ENCODE data around the gene HSF5. TPM values are rescaled to one million over a fixed set of nuclear protein-coding genes. Genes with fewer than 3 reads are reported as not detected.

The HSF5 gene
- total RNA-seq, 1 experiment from 2014 or later: not detected

DNA sequence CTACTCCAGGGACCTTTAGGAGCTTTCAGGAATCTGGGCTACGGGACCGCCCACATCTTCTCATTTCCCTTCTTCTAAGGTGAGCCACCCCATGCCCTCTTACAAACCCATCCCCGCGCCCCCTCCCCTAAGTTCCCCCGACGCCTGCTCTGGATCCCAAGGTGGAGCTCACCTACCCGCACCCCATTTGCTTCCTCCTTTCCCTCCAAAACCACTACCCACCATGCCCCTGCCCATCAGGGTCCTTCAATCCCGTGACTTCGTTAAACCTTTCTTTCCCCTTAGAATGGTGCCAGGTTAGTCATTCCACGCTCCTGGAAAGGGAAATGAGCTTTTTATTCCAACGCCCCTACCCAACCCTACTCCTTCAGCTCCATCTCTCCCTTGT, 26.6 kb upstream of the HSF5 start:
- Histone ChIP-seq H3K9me3 (ENCODE audit: control insufficient read depth, low read depth, low read length) (no peaks in the 10 kb centered on the region), H4K8ac (replicated peaks; ENCODE audit: insufficient read length, low read depth, low read length) (no peak overlapping the region), H3K14ac (ENCODE audit: insufficient read depth, low read length) (no peak overlapping the region), H3K23ac (ENCODE audit: insufficient read length, low read depth, low read length) (no peak overlapping the region), H3K4ac (ENCODE audit: low read depth, low read length) (no peak overlapping the region), H2BK12ac (ENCODE audit: insufficient read length, low read depth, low read length) (no peak overlapping the region), H2BK15ac (ENCODE audit: low read depth, low read length) (no peak overlapping the region), H3K18ac (ENCODE audit: insufficient read length, low read depth, low read length) (peak overlapping the region; percentile 36), H3T11ph (ENCODE audit: low read length) (no peak overlapping the region), H4K91ac (ENCODE audit: insufficient read length, low read depth, low read length) (no peak overlapping the region), H3K27me3 (ENCODE audit: insufficient read depth, low read length) (no peaks in the 10 kb centered on the region), H2BK20ac (ENCODE audit: low read depth, low read length, poor library complexity, severe bottlenecking) (no peak overlapping the region), H2BK5ac (ENCODE audit: insufficient read length, low read length) (no peak overlapping the region), H4K5ac (ENCODE audit: insufficient read length, low read depth, low read length) (no peak overlapping the region), H3K56ac (ENCODE audit: insufficient read length, low read depth, low read length) (no peak overlapping the region), H2BK120ac (ENCODE audit: low read depth, low read length, poor library complexity, severe bottlenecking) (no peak overlapping the region), H2AK5ac (ENCODE audit: insufficient read length, low read length) (no peak overlapping the region), H2AFZ (ENCODE audit: low read length) (no peak overlapping the region), H3K23me2 (ENCODE audit: insufficient read length, low read depth, low read length, poor library complexity, severe bottlenecking) (peaks cover 12% of the 10 kb centered on the region), H3K79me2 (ENCODE audit: insufficient read depth, low read length) (no peaks in the 10 kb centered on the region), H3K27ac (ENCODE audit: insufficient read length, low read depth, low read length) (no peak overlapping the region), H3K9ac (ENCODE audit: extremely low read depth, insufficient read length, low read length) (peak overlapping the region; percentile 35), H3K4me2 (ENCODE audit: insufficient read depth, insufficient read length, low read length) (peak overlapping the region; percentile 56), H3K4me1 (ENCODE audit: insufficient read depth, low read length) (peaks cover 3% of the 10 kb centered on the region; the same call in 1 of the 2 replicates), H3K79me1 (ENCODE audit: insufficient read depth, low read depth, low read length, poor library complexity, severe bottlenecking) (no peaks in the 10 kb centered on the region), H4K20me1 (ENCODE audit: control insufficient read depth, insufficient read depth, insufficient read length) (no peaks in the 10 kb centered on the region)
- Mint-ChIP-seq H3K4me1 (peaks cover 28 to 38% of the 10 kb centered on the region in 2 experiments), H3K4me3 (peak overlapping the region; percentile 78 to 90), H3K27me3 (ENCODE audit: low read depth) (no peaks in the 10 kb centered on the region), H3K27ac (peak overlapping the region; percentile 66 to 96 (median 69); a peak in 6 of 7 replicates), H3K36me3 (ENCODE audit: insufficient read depth in 1 of 3, low read depth in 3 of 3) (peaks cover 17 to 32% (median 30%) of the 10 kb centered on the region in 3 experiments; a peak in 6 of 7 replicates), H3K9me3 (no peaks in the 10 kb centered on the region; a peak in 2 of 5 replicates)
- TF ChIP-seq, protein P1, sequence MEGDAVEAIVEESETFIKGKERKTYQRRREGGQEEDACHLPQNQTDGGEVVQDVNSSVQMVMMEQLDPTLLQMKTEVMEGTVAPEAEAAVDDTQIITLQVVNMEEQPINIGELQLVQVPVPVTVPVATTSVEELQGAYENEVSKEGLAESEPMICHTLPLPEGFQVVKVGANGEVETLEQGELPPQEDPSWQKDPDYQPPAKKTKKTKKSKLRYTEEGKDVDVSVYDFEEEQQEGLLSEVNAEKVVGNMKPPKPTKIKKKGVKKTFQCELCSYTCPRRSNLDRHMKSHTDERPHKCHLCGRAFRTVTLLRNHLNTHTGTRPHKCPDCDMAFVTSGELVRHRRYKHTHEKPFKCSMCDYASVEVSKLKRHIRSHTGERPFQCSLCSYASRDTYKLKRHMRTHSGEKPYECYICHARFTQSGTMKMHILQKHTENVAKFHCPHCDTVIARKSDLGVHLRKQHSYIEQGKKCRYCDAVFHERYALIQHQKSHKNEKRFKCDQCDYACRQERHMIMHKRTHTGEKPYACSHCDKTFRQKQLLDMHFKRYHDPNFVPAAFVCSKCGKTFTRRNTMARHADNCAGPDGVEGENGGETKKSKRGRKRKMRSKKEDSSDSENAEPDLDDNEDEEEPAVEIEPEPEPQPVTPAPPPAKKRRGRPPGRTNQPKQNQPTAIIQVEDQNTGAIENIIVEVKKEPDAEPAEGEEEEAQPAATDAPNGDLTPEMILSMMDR (conservative IDR thresholded peaks at IDR 0.05): no peak
- no peak for DNase-seq
- WGBS (ENCODE audit: extremely low coverage, insufficient read length, low lambda C conversion rate): no CpG with 5 or more reads among the region's 11 CpGs

All from H9 (cell line).